CD4-positive, alpha-beta T cell treated with Interleukin-10 for 1 hour (primary cell): ENCODE measurements around the gene MYT1.

Source experiments
- DNase-seq: peaks from one replicate; pipeline ENCODE4 v3.0.0-alpha.2; 2020

MYT1 gene

DNA sequence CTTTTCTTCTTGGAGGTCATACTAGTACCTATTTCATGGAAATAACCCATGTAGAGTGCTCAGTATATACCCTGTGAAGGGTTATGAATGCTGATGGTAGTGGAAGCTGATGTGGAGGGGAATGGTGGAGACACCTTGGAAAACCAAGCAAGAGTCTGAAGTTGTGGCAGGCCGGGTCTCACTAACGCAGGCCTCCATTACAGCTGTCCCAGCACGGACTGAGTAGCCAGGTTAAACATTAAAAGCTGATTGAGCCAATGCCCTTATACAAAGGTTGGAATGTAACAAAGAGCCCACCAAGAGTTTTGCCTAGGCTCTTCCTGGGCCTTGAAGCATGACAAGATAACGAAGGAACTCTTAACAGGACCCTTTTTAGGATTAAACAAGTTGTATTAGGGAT is 89.2 kb downstream of the MYT1 start:
- no peak for DNase-seq

DNA sequence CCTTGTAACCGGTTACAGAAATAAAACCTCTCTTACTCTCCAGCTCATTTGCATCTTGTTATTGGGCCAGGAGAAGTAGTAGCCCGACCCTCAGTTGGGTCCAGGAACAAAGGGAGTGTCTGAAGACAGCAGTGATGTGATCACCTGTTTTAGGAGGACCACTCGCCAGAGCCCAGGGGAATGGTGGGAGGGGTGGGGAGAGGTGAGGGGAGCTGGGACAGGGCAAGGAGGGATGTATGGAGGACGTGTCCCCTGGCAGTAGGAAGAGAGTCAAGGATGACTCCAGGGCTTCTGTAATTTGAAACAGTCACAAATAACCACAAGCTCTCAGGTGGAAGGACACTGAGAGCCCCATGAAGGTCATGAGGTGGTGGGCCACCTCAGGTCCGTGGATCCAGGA is 89.9 kb downstream of the MYT1 start:
- DNase-seq, result no peak

DNA sequence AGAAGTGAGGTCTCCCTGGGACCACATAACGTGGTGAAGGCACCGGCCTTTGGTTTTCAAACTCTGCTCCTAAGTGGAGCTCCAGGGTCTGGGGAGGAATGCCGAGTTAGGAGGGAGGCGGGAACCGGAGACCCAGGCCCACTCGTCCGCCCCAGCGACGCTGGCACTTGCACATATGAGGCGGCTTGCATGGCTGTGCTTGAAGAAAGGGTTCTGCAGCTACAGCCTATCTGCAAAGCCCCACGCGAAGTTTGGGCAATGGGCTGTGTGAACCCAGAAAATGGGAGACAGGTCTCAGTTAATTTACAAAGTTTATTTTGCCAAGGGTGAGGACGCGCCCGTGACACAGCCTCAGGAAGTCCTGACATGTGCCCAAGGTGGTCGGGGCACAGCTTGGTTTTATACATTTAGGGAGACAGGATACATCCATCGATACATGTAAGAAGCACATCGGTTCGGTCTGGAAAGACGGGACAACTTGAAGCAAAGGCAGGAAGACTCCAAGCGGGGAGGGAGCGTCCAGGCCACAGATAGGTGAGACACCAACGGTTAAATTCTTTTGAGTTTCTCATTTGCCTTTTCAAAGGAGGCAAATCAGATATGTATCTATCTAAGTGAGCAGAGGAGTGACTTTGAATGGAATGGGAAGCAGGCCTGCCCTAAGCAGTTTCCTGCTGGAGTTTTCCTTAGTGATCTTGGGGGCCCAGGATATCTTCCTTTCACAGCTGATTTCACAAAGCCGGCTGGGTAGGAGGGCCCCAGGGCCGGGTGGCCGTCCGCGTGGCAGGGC is 90.5 kb downstream of the MYT1 start:
- no peak for DNase-seq

DNA sequence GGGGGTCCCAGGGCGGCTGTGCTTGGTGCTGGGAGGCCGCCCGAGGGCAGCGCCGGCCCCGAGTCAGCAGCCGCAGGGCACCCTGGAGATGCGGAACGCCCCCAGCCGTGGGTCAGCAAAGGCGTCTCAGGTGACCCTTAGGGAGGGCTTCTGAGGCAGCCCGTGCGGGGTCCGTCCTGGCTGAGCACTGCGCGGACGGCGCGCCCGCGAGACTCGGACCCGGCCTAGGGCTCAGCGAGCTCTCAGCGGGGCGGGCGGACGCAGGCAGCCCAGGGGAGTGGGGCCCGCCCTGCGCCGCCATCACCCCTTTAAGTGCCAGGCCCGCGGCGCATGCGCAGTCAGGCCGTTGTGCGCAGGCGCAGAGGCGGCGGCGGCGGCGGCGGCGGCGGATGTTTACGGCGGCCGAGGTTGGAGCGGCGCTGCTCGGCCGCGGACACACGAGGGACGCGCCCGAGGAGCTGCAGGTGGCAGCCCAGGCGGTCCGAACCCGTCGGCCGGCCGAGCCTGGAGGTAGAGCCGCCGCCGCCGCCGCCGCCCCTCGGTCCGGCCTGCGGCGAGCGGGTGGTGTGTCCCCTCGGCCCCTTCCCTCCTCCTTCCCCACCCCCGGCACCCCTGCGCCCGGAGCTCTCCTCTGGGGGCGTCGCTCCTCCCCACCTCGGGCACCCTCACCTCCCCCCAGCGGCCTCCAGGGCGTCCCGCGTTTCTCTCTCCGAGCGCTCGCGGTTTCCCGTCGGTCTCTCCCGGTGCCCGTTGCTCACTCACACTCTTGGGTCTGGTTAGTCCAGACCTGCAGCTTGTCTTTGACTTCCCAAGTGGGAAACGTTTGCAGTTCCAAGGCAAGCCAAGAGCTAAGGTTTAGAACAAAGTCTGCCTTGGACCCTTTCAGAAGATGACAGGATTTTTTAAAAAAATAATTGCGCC is 91.4 kb downstream of the MYT1 start, which contains the start of gene PCMTD2:
TSS of gene PCMTD2 (plus strand) at position 388 of the 921 bp plus-strand sequence. CDS start 4,218 bp downstream, outside the sequence.
- peak; percentile 89 for DNase-seq

DNA sequence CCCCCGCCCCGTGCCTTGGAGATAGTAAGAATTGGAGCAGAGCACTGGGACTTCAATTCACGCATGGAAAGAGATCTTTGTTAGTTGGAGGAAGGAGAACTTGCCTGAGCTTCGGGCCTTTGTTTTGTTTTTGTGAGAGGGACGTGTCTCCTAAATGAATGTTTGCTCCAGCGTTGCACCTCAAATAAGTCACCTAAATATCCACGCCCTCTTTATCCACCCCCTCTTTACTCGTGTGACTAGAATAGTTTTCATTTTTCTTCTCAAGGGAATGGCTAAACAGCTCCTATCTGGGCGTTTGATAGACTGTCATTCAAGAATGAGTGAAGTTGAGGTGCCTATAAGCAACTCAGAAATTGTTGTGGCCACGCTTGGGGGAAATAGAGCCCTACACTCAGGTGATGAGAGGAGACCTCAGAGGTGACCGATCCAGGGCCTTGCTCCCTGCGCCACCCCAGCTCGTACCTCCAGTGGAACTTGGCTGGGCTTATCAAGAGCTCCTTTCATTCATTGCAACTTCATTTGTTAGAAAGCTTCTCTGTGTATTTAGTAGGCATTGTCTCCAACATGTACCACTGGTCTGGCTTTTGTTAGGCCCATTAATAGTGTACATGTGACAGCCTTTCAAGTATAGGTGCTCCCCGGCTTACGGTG is 92.2 kb downstream of the MYT1 start:
- DNase-seq, result no peak

DNA sequence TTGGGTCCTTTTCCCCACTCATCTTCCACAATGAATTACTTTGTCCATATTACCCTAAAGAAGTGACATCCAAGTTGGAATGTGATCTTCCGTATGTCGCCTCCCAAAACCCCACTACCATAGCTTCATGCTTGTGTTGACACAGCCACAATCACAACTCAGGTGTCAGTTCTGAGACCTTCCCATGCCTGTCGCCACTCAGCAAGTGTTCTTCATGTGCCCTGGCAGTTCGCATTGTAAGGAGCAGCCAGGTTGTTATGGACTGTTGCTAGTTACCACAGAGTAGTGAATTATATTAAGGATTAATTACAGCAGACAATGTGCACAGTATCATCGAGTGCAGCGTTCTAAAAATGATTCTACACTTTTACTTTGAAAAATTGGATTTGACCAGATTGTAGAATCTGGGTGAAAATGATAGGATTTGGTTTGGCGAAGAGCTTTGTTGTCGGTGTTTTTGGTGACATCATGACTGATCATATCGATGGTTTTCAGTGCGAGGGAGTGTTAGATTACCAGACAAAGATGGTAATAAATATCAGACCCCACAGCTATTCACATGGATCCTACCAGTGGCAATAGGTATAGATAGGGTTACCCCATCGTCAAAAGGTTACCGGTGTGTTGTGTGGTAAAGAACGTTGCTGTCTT is 93.0 kb downstream of the MYT1 start:
- DNase-seq, result no peak

DNA sequence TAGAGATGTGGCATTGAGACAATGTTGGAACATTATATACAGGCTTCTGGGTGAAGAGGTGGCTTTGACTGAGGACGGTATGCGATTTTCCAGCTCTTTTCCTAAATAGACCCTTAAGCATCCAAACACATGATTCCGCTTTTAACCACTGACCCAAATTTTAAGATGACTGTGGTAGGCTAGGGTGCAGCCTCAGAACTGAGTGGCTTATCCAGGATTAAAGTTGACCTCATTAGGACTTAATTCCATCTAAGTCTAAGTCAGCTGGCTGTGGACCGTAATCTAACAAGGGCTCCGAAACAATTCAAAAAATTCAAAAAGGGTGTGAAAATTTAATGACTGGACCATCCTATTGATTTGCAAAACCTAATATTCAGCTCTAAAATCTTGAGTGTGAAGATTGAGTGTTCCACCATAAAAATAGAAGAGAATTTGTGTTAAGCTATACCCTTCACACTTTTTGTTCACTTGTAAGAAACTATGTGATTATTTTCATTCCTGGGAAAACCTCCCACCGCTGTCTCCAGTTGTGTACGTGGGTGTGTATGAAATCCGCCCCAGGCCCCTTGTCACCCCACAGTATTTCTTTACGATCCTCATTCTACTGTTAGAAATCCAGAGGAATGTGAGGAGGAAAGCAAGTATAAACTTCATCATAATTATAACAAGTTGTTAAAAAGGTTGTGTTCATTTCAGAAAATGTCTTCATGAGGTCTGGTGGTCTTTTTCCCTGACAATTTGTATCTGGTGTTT is 94.0 kb downstream of the MYT1 start:
- no peak for DNase-seq

DNA sequence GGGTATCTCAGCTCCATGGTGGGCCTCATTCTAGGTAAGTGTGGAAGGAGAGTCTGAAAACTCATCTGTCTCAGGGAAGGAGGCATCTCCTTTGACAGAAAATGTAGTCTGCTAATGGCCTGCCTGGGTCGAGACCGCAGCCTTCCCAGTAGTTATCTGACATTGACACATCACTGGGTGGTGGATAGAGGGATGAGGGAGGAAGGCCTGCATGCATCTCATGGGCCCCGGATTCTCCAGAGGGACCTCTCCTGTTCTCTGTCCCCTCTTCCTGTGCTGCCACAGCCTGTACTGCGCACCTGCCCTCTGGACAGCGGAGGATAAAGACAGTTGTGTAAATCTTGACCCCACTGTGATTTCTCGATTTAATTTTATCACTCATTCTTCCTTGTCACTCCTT is 96.0 kb downstream of the MYT1 start:
- DNase-seq, result no peak

DNA sequence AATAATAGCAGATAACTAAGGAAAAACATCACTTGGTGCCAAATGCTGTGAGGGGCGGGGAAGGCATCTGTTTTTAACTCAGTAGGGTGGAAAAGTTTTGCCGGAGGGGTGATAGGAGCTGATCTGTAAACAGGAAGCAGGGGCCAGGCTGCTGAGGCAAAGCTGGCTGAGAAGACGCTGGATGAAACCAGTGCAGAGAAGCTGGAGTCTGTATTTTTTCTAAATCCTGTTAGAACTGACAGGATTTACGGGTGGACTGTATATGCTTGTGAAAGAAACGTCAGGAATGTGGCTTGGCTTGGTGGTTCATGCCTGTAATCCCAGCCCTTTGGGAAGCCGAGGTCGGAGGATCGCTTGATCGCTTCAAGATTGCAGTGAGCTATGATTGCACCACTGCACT is 96.9 kb downstream of the MYT1 start:
- no peak for DNase-seq

DNA sequence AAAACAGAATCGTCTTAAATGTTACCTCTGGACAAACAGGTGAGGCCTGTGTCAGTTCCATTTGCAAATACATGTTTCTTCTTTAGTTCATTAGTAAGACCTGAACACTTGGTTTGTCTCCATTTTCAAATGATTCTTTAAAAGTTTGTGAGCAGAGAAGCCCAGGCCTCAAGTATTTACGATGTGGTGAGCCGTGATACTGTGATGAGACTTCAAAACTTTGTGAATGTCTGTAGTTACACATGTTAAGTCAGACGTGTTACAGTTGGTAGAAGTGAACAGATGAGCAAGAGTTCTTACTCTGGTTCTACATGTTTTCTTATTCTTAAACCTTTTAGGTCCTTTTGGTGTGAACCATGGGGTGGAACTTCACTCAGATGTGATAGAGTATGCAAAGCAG is 99.8 kb downstream of the MYT1 start:
- no peak for DNase-seq

DNA sequence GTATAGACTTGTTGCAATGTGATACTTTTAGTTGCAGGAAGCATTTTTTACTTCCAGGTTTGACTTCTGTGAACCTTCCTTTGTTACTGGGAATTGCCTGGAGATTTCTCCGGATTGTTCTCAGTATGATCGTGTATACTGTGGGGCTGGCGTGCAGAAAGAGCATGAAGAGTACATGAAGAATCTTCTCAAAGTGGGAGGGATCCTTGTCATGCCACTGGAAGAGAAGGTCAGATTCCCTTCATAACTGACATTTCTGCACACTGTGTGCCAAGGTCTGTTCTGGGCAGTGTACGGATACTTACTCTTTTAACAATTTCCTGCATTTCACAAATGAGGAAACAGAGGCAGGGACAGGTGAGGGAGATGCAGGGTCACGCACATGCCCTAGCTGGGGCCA is 100.9 kb downstream of the MYT1 start:
- DNase-seq, result no peak

DNA sequence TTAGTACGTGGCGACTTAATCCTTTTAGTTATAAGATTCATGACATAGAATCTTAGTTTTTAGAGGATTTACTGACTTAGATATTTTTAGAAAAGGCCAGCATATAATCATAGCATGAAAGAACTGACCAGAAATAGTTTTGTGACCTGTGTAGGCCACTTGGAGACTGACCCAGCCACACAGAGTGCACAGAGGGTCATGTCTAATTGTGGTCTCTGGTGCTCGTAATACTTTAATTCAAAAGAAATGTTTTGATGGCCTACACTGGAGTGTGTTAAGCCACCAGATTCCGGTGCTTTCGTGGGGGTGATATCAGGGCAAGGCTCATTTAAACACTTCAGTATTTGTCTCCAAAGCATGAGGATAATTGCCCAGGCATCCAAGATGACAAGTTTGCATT is 102.7 kb downstream of the MYT1 start:
- no peak for DNase-seq

DNA sequence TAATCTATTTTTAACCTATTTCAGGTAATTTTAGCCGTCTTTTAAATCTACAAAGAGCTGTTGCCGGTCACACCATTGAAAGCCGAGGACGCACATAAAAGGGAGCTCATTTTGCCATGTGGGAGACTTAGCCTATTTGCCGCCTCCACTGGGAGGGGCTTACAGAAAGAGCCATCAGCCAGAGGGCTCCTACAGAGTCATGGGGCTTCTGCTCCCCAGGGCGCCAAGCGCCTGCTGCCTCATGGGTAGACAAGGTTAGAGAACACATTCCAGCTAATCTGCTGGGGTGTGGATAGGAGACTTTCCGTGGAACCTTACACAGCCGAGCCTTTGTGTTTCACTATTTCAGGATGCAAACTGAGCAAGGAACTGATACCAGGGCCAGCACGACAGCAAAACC is 103.9 kb downstream of the MYT1 start:
- no peak for DNase-seq

DNA sequence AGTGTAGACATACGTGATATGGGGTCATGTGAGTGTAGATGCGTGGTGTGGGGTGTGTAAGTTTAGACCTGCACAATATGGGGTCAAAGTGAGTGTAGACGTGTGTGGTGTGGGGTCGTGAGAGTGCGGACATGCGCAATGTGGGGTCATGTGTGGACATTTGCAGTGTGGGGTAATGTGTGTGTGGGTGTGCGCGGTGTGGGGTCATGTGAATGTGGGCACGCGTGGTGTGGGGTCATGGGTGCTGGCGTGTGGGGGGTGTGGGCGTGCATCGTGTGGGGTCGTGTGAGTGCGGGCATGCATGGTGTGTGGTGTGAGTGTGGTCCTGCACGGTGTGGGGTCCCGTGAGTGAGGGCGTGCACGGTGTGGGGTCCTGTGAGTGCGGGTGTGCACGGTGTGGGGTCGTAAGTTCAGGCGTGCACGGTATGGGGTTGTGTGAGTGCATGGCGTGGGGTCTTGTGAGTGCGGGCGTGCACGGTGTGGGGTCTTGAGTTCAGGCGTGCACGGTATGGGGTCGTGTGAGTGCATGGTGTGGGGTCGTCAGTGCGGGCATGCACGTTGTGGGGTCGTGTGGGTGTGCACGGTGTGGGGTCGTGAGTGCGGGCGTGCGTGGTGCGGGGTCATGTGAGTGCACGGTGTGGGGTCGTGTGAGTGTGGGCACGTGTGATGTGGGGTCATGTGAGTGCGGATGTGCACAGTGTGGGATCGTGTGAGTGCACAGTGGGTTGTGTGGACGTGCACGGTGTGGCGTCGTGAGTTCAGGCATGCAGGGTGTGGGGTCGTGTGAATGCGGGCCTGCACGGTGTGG is 105.6 kb downstream of the MYT1 start:
- DNase-seq, result no peak

DNA sequence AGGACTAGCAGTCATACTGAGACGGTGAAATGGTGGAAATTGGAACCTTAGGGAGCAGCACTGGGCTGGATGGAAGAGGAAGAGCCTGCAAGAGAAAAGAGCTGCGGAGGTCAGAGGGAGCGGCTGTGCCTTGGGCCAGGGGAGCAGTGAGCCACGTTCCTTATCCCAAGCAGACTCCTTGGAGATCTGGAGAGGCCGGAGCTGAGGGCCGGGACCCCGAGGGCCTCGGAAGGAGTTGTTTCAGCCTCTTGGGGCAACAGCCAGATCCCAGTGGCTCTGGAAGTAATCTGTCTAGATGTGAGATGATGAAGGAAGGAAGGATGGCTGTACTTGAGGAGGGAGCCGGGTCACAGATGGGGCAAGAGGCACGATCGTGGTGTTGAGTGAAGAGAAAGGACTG is 107.4 kb downstream of the MYT1 start:
- no peak for DNase-seq

DNA sequence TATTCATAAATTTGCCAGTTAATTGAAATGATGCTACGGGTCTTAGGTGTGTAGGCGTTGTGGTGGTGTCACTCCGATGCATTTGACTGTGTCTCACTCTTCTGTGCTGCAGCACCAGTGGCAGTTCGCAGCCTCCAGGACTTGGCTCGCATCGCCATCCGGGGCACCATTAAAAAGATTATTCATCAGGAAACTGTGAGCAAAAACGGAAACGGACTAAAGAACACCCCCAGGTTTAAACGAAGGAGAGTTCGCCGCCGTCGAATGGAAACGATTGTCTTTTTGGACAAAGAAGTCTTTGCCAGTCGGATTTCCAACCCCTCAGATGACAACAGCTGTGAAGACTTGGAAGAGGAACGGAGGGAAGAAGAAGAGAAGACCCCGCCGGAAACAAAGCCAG is 108.9 kb downstream of the MYT1 start:
- DNase-seq, result no peak

DNA sequence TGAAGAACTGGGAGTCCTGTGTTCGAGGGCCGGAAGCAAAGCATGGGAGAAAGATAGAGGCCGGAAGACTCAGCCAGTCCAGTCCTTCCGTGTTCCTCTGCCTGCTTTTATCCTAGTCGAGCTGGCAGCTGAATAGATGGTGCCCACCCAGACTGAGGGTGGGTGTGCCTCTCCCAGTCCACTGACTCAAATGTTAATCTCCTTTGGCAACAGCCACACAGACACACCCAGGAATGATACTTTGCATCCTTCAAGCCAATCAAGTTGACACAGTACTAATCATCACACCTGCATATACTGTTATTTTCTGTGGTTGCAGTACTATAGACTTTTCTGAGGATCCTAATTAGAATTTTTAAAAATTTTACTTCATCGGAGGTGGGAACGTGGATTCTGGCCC is 112.6 kb downstream of the MYT1 start:
- no peak for DNase-seq

DNA sequence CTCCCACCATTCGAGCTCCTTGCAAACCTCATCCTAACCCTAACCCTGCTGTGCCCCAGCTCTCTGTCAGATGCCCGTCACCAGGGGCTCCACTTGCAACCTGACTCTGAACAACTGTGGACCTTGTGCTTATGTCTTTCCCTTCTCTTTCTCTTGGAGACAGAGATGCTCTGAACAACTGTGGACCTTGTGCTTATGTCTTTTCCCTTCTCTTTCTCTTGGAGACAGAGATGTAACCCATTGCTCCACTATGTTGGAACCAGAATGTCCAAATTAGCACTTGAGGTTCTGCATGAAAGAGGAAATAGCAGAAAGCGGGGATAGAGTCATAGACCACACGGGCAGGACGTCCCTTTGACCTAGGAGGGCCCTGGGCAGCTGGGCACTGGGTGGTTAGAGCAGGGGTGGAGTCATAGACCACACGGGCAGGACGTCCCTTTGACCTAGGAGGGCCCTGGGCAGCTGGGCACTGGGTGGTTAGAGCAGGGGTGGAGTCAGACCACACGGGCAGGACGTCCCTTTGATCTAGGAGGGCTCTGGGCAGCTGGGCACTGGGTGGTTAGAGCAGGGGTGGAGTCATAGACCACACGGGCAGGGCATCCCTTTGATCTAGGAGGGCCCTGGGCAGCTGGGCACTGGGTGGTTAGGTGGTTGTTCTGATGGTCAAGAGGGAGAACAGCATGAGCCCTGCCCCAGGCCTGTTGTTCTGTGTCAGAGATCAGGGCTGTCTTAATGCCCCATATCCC is 113.5 kb downstream of the MYT1 start:
- DNase-seq, result no peak

DNA sequence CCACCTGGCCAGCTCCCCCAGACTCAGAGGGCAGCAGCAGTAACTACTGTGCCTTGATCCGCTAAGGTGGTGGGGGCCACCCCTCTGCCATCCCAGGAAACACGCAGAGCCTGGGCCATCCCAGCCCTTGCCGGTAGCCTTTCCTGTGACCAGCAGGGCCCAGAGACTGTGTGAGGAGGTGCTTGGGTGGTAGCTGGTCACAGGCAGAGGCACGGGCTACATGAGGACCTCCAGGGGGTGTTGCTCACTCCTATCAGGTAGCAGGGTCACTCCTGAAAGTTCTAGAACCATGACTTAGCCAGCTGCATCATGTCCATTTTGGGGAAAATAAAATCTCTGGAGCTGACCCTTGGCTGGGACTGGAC is 114.0 kb downstream of the MYT1 start:
- no peak for DNase-seq

DNA sequence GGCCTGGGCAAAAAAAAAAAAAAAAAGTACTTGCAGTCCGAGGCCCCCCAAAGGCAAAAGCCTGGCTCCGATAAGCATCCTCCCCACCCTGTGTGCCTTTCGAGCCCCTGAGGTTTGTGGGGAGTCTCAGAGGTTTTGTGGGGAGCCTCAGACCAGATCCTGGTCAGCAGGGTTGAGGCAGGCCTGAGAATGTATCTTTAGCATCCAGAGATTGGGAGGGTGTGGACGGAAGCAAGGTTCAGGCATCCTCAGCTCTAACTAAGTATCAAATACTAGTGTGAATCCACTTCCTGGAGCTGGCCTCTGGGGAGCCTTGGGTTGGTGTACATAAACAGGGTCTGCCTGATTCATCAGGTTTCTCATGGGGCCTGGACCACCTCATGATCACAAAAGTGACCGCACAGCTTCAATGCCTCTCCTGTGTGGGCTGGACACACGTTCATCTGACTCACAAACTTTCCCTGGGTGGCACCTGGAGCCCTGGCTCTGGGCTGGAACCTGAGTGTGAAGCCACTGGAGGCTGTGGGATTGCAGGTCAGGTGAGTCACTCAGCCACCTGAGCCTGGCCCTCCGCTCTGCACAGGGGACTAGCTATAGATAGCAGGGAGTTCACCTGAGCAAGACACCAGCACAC is 115.7 kb downstream of the MYT1 start:
- DNase-seq, result no peak
